Coronary artery (tissue), 2 donors: ENCODE data around the gene POU3F2.
A peak's percentile ranks its signal among the peaks of the same experiment; 100 is the strongest.

ENCODE experiments used
- DNase-seq: peaks from one replicate; pipeline ENCODE4 v3.0.0-alpha.2; 2017; ENCODE audit warnings: low spot score
- H3K27ac ChIP-seq, 2 donors: fragments of 200-600 bp; sonication (generic); one replicate each; pipeline ENCODE4 v1.5.1; 2016 to 2019
- H3K4me3 ChIP-seq: fragments of 200-600 bp; sonication (generic); 2 replicates; pipeline ENCODE4 v1.5.1; 2016; ENCODE audit warnings: mild to moderate bottlenecking, moderate library complexity
- CTCF ChIP-seq: fragments of 200-600 bp; sonication (generic); IDR thresholded peaks from one replicate; pipeline ENCODE4 v1.5.1; 2019; ENCODE audit warnings: antibody characterized with exemption

Gene POU3F2

GRCh38 chr6:98840996-98841513, 6.7 kb downstream of the POU3F2 start:
- H3K27ac ChIP-seq: no peak overlapping the region
- DNase-seq: no peak
- TF ChIP-seq CTCF: no peak

GRCh38 chr6:98841621-98842341, 7.4 kb downstream of the POU3F2 start:
- no peak overlapping the region for H3K27ac ChIP-seq
- no peak for DNase-seq
- no peak for TF ChIP-seq CTCF
- no peak overlapping the region for H3K4me3 ChIP-seq

More at GRCh38 chr6:98840996-98841513, 6.7 kb downstream of the POU3F2 start:
- H3K4me3 ChIP-seq: no peak overlapping the region

- DNase-seq: no peak
- no peak overlapping the region for H3K27ac ChIP-seq
- H3K4me3 ChIP-seq: no peak overlapping the region
- no peak for TF ChIP-seq CTCF
These were observed 8.2 kb downstream of the POU3F2 start for GRCh38 chr6:98842342-98843180.

GRCh38 chr6:98843271-98844243, 9.2 kb downstream of the POU3F2 start:
- Histone ChIP-seq H3K4me3 (no peak overlapping the region), H3K27ac (no peak overlapping the region)
- DNase-seq: no peak
- TF ChIP-seq CTCF: no peak

GRCh38 chr6:98844244-98845210, 10.2 kb downstream of the POU3F2 start:
- H3K27ac ChIP-seq: no peak overlapping the region
- no peak for TF ChIP-seq CTCF
- DNase-seq: no peak
- peak overlapping the region; percentile 67 for H3K4me3 ChIP-seq
